NT2/D1 (cell line): Measurements from ENCODE around the gene ACER3.

Experiments used
- SUZ12 ChIP-seq: IDR thresholded peaks from 2 replicates; pipeline ENCODE4 v1.6.1; 2011; ENCODE audit not compliant: insufficient read length, insufficient read depth; ENCODE audit errors: extremely low read depth
- YY1 ChIP-seq: IDR thresholded peaks from 2 replicates; pipeline ENCODE4 v1.6.1; 2011; ENCODE audit not compliant: insufficient read length, insufficient read depth
- ZNF274 ChIP-seq: IDR thresholded peaks from 2 replicates; pipeline ENCODE4 v1.6.1; 2011; ENCODE audit warnings: mild to moderate bottlenecking, low read depth, low read length

GRCh38 chr11:76977791-76978190, 117.1 kb downstream of the ACER3 start:
- TF ChIP-seq YY1 (no peak), ZNF274 (no peak), SUZ12 (no peak)
